Activated CD8-positive, alpha-beta T cell treated with anti-CD3 and anti-CD28 coated beads, Interleukin-2, amount 10 ng/mL, durations not matched to agents 7 days and 5 days (primary cell): Measurements from ENCODE around the gene FRMD4B. TPM values are rescaled to one million over a fixed set of nuclear protein-coding genes. Genes with fewer than 3 reads are reported as not detected.
"Not testable (repeated sequence)": the region's sequence is repeated elsewhere in the genome, so short reads cannot be mapped to it uniquely, and the experiment has no call there.

Experiments used
- ATAC-seq: fragments of 150-1000 bp; cut with Tn5 transposase; one replicate; pipeline ENCODE4 v1.10.0; 2021; ENCODE audit warnings: moderate library complexity
- CTCF ChIA-PET: fragments of 350-600 bp; sonication (Branson Sonifier 250); formaldehyde crosslinking; loops from one replicate; lab custom pipeline; 2021; ENCODE audit warnings: antibody characterized with exemption; lab: Charles Lee
- POLR2A ChIA-PET: fragments of 350-600 bp; sonication (Branson Sonifier 250); formaldehyde crosslinking; loops from one replicate; lab custom pipeline; 2021; ENCODE audit warnings: antibody characterized with exemption; lab: Charles Lee
- DNase-seq: peaks from one replicate; pipeline ENCODE4 v3.0.0-alpha.2; 2020
- H3K27ac Mint-ChIP-seq: one replicate; pipeline ENCODE4 v1.8.0; 2021; ENCODE audit warnings: mild to moderate bottlenecking, mixed read lengths
- H3K27me3 Mint-ChIP-seq: one replicate; pipeline ENCODE4 v1.8.0; 2021; ENCODE audit warnings: low read depth, mixed read lengths
- H3K36me3 Mint-ChIP-seq: one replicate; pipeline ENCODE4 v1.8.0; 2021; ENCODE audit warnings: low read depth, mixed read lengths
- H3K4me1 Mint-ChIP-seq: one replicate; pipeline ENCODE4 v1.8.0; 2021; ENCODE audit warnings: low read depth, mixed read lengths
- H3K4me3 Mint-ChIP-seq: one replicate; pipeline ENCODE4 v1.8.0; 2021; ENCODE audit warnings: mild to moderate bottlenecking, mixed read lengths
- H3K9me3 Mint-ChIP-seq: one replicate; pipeline ENCODE4 v1.8.0; 2022; ENCODE audit warnings: mixed read lengths; ENCODE audit not compliant: insufficient read depth
- total RNA-seq, 2 experiments: library from RNA; stranded (reverse); gene quantifications; one replicate each; pipeline ENCODE4 v1.2.3, GENCODE V29; 2021

Gene FRMD4B
- total RNA-seq, 2 experiments from 2014 or later, result 7.7 to 8.2 TPM

DNA sequence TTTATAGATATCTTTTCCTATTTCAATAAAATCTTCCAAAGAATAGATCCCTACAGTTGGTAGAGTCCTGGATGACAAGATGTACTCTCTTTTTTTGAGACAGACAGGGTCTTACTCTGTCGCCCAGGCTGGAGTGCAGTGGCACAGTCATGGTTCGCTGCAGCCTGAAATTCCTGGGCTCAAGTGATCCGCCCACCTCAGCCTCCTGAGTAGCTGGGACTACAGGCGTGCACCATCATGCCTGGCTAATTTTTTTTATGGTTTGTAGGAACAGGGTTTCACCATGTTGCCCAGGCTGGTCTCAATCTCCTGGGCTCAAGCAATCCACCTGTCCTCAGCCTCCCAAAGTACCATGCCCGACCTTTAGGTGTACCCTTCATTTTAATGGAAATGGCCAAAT, 109.7 kb downstream of the FRMD4B start:
- H3K36me3 Mint-ChIP-seq, H3K27ac Mint-ChIP-seq, CTCF ChIA-PET, H3K27me3 Mint-ChIP-seq, DNase-seq, POLR2A ChIA-PET, ATAC-seq, H3K4me3 Mint-ChIP-seq, H3K4me1 Mint-ChIP-seq, H3K9me3 Mint-ChIP-seq: not testable (repeated sequence)

DNA sequence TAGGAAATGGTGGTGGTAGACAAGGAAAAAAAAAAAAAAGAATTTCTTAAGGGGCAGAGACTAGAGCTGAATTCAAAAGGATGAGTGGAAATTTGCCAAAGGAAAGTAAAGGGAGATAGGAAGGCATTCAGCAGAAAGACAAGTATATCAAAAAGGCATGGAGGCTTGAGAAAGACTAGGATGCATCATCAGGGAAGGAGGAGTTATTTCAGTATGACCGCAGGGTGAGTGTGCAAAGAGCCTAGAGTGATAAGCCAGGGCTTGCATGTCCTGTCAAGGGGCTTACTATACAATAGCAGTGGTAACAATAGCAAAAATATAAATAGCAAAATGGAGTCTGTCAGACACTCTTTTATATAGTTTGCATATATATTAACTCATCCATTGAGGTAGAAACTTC, 112.0 kb downstream of the FRMD4B start:
- H3K4me1 Mint-ChIP-seq, result no peaks in the 10 kb centered on the region
- H3K36me3 Mint-ChIP-seq, result no peaks in the 10 kb centered on the region
- ChIA-PET CTCF (interaction anchor here (0.9 kb wide), 1 partner anchor 153 kb away, joined by 4 read pairs; no protein-coding TSS in a partner anchor), POLR2A (no interaction called here)
- DNase-seq, result no peak
- no peaks in the 10 kb centered on the region for H3K27me3 Mint-ChIP-seq
- no peak overlapping the region for H3K4me3 Mint-ChIP-seq
- no peak overlapping the region for H3K27ac Mint-ChIP-seq
- H3K9me3 Mint-ChIP-seq, result no peaks in the 10 kb centered on the region
- ATAC-seq, result no peak

DNA sequence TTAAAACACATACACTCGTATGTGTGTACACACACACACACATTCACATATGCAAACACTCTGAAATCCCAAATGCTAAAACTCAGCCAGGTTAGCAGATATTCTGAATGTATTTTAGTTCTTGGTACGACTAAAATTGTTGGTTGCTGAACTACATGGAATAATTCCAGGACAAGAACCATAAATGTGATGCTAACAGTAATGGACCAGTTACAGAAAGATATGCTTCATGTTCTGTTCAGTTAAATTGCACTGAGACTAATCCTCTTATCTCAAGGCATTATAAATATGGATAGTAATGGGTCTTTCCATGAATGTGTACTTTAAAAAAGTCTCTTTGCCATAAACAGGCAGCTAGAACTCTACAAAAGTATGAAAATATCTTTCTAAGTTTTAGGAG, 113.3 kb downstream of the FRMD4B start:
- ChIA-PET POLR2A (no interaction called here), CTCF (interaction anchor here (0.7 to 1.5 kb wide), 2 partner anchors 32 to 34 kb away, joined by 3 to 4 read pairs; no protein-coding TSS in a partner anchor)
- no peak overlapping the region for H3K4me3 Mint-ChIP-seq
- DNase-seq, result no peak
- no peaks in the 10 kb centered on the region for H3K4me1 Mint-ChIP-seq
- H3K27ac Mint-ChIP-seq, result no peak overlapping the region
- no peaks in the 10 kb centered on the region for H3K9me3 Mint-ChIP-seq
- H3K27me3 Mint-ChIP-seq, result no peaks in the 10 kb centered on the region
- ATAC-seq, result no peak
- H3K36me3 Mint-ChIP-seq, result no peaks in the 10 kb centered on the region

- Mint-ChIP-seq H3K4me1 (no peaks in the 10 kb centered on the region), H3K27ac (no peak overlapping the region), H3K27me3 (no peaks in the 10 kb centered on the region), H3K4me3 (no peak overlapping the region), H3K9me3 (no peaks in the 10 kb centered on the region), H3K36me3 (no peaks in the 10 kb centered on the region)
- ChIA-PET CTCF (no interaction called here), POLR2A (interaction anchor here (0.5 kb wide), 1 partner anchor 9 kb away, joined by 4 read pairs; no protein-coding TSS in a partner anchor)
- no peak for DNase-seq
- no peak for ATAC-seq
These were observed 114.8 kb downstream of the FRMD4B start for GRCh38 chr3:69271098-69271497.

GRCh38 chr3:69266585-69266984, 119.3 kb downstream of the FRMD4B start:
- ATAC-seq (no peak), DNase-seq (no peak)
- ChIA-PET POLR2A (no interaction called here), CTCF (no interaction called here)
- no peaks in the 10 kb centered on the region for H3K27me3 Mint-ChIP-seq
- no peaks in the 10 kb centered on the region for H3K4me1 Mint-ChIP-seq
- H3K27ac Mint-ChIP-seq, result no peak overlapping the region
- no peaks in the 10 kb centered on the region for H3K9me3 Mint-ChIP-seq
- no peak overlapping the region for H3K4me3 Mint-ChIP-seq
- H3K36me3 Mint-ChIP-seq, result no peaks in the 10 kb centered on the region

- H3K4me3 Mint-ChIP-seq, POLR2A ChIA-PET, DNase-seq, H3K4me1 Mint-ChIP-seq, H3K27me3 Mint-ChIP-seq, H3K36me3 Mint-ChIP-seq, H3K27ac Mint-ChIP-seq, ATAC-seq, H3K9me3 Mint-ChIP-seq: not testable (repeated sequence)
- CTCF ChIA-PET, result interaction anchor here (0.6 kb wide), 1 partner anchor 25 kb away, joined by 3 read pairs; no protein-coding TSS in a partner anchor
These were observed 119.8 kb downstream of the FRMD4B start for GRCh38 chr3:69266071-69266470.

DNA sequence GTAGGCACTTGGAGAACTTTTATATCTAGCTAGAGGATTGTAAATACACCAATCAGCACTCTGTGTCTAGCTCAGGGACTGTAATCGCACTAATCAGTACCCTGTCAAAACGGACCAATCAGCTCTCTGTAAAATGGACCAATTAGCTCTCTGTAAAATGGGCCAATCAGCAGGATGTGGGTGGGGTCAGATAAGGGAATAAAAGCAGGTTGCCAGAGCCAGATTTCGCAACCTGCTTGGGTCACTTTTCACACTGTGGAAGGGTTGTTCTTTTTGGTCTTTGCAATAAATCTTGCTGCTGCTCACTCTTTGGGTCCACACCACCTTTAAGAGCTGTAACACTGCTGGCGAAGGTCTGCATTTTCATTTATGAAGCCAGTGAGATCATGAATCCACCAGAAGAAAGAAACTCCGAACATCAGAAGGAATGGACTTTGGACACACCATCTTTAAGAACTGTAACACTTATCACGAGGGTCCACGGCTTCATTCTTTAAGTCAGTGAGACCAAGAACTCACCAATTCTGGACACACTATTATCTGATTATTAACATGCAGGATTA, 125.0 kb downstream of the FRMD4B start:
- DNase-seq, H3K9me3 Mint-ChIP-seq, H3K27ac Mint-ChIP-seq, POLR2A ChIA-PET, H3K4me3 Mint-ChIP-seq, H3K36me3 Mint-ChIP-seq, H3K27me3 Mint-ChIP-seq, ATAC-seq, H3K4me1 Mint-ChIP-seq: not testable (repeated sequence)
- CTCF ChIA-PET, result interaction anchor here (0.9 to 1.2 kb wide), 2 partner anchors 9 to 24 kb away, joined by 3 to 4 read pairs; no protein-coding TSS in a partner anchor

DNA sequence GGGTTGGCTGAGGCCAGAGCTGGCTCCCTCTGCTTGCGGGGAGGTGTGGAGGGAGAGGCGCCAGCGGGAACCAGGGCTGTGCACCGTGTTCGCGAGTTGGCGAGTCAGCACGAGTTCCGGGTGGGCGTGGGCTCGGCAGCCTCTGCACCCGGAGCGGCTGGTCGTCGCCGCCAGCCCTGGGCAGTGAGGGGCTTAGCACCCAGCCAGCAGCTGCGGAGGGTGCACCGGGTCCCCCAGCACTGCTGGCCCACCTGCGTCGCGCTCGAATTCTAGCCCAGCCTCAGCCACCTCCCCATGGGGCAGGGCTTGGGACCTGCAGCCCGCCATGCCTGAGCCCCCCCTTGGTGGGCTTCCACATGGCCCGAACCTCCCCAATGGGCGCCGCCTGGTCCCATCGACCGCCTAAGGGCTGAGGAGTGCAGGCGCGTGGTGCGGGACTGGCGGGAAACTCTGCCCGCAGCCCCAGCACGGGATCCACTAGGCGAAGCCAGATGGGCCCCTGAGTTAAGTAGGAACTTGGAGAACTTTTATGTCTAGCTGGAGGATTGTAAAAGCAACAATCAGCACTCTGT, 125.6 kb downstream of the FRMD4B start:
- no peaks in the 10 kb centered on the region for H3K36me3 Mint-ChIP-seq
- H3K27me3 Mint-ChIP-seq, result peaks cover 5% of the 10 kb centered on the region
- DNase-seq (no peak), ATAC-seq (no peak)
- no peak overlapping the region for H3K27ac Mint-ChIP-seq
- ChIA-PET CTCF (interaction anchor here (0.9 to 1.2 kb wide), 2 partner anchors 8 to 24 kb away, joined by 3 to 4 read pairs; no protein-coding TSS in a partner anchor), POLR2A (no interaction called here)
- H3K4me3 Mint-ChIP-seq, result no peak overlapping the region
- no peaks in the 10 kb centered on the region for H3K4me1 Mint-ChIP-seq
- no peaks in the 10 kb centered on the region for H3K9me3 Mint-ChIP-seq

- POLR2A ChIA-PET, result no interaction called here
- Mint-ChIP-seq H3K27ac (no peak overlapping the region), H3K4me3 (no peak overlapping the region), H3K27me3 (peaks cover 12% of the 10 kb centered on the region), H3K4me1 (no peaks in the 10 kb centered on the region), H3K9me3 (no peaks in the 10 kb centered on the region), H3K36me3 (no peaks in the 10 kb centered on the region)
- CTCF ChIA-PET, result interaction anchor here (1.2 kb wide), 1 partner anchor 47 kb away, joined by 3 read pairs; no protein-coding TSS in a partner anchor
- ATAC-seq (no peak), DNase-seq (no peak)
These were observed 126.8 kb downstream of the FRMD4B start for GRCh38 chr3:69259125-69259524.

DNA sequence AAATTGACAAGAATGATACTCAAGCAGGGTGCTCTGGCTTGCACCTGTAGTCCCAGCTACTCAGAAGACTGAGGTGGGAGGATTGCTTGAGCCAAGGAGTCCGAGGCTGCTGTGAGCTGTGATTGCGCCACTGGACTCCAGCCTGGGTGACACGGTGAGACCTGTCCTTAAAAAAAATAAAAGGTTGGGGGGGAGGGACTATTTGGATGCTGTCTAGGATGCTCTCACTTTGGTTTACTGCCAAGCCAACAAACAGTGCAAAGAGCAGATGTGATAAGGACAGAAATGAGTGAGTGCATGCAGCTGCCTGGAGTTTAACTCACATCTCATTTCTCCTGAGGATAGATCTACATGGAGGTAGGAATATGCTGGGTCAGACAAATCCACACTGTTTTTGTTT, 130.0 kb downstream of the FRMD4B start:
- H3K9me3 Mint-ChIP-seq, result no peaks in the 10 kb centered on the region
- H3K27ac Mint-ChIP-seq, result no peak overlapping the region
- ChIA-PET CTCF (interaction anchor here (1.5 kb wide), 1 partner anchor 94 kb away, joined by 3 read pairs; no protein-coding TSS in a partner anchor), POLR2A (no interaction called here)
- H3K4me3 Mint-ChIP-seq, result no peak overlapping the region
- ATAC-seq (no peak), DNase-seq (no peak)
- no peaks in the 10 kb centered on the region for H3K4me1 Mint-ChIP-seq
- H3K36me3 Mint-ChIP-seq, result no peaks in the 10 kb centered on the region
- peaks cover 12% of the 10 kb centered on the region for H3K27me3 Mint-ChIP-seq

- Mint-ChIP-seq H3K27me3 (peaks cover 14% of the 10 kb centered on the region), H3K27ac (no peak overlapping the region), H3K4me1 (peaks cover 4% of the 10 kb centered on the region), H3K36me3 (no peaks in the 10 kb centered on the region), H3K4me3 (no peak overlapping the region), H3K9me3 (no peaks in the 10 kb centered on the region)
- ATAC-seq, result no peak
- POLR2A ChIA-PET, result no interaction called here
- CTCF ChIA-PET, result no interaction called here
- no peak for DNase-seq
These were observed 131.5 kb downstream of the FRMD4B start for GRCh38 chr3:69254351-69254750.

DNA sequence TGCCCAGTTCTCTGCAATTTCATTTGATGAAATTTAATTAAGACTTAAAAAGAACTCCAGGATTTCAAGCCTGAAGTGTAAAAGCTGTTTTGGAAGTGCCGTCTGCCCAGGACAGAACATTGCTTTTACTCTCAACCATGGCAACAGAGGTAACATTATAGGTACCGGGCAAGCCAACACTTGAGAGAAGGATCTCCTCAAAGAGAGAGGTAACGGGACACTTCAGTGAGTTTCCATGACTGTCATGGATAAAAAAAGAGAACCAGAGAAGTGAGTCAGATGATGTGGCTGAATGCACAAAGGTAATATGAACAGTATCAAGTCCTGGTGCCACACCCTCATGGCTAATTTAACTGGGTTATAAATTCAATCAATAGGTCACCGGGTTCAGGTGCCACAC, 133.3 kb downstream of the FRMD4B start:
- Mint-ChIP-seq H3K4me3 (no peak overlapping the region), H3K36me3 (no peaks in the 10 kb centered on the region), H3K4me1 (peaks cover 7% of the 10 kb centered on the region), H3K27me3 (peaks cover 14% of the 10 kb centered on the region), H3K27ac (no peak overlapping the region), H3K9me3 (no peaks in the 10 kb centered on the region)
- no peak for DNase-seq
- ChIA-PET CTCF (interaction anchor here (1.1 kb wide), 1 partner anchor 8 kb away, joined by 3 read pairs; no protein-coding TSS in a partner anchor), POLR2A (no interaction called here)
- ATAC-seq, result no peak
